Fibroblast of lung (primary cell): ENCODE data around the gene HS6ST2. TPM values are rescaled to one million over a fixed set of nuclear protein-coding genes. Genes with fewer than 3 reads are reported as not detected.

ENCODE experiments used
- DNase-seq, 2 donors: peaks; one replicate each; pipeline versions ENCODE4 v3.0.0 to v3.0.0-alpha.2; 2010; ENCODE audit warnings: low read depth in 2 of 2
- H2AFZ ChIP-seq: 2 replicates; pipeline ENCODE4 v1.5.1; 2012; ENCODE audit warnings: low read length, control low read depth, inconsistent platforms
- H3K27ac ChIP-seq: 2 replicates; pipeline ENCODE4 v1.5.1; 2011; ENCODE audit warnings: low read length, control low read depth; ENCODE audit not compliant: insufficient read depth
- H3K27me3 ChIP-seq: 2 replicates; pipeline ENCODE4 v1.5.1; 2011; ENCODE audit warnings: mild to moderate bottlenecking, low read length; ENCODE audit not compliant: control insufficient read depth, insufficient read depth
- H3K36me3 ChIP-seq: 2 replicates; pipeline ENCODE4 v1.5.1; 2011; ENCODE audit warnings: low read length; ENCODE audit not compliant: control insufficient read depth, insufficient read depth
- H3K4me1 ChIP-seq: 2 replicates; pipeline ENCODE4 v1.5.1; 2011; ENCODE audit warnings: low read length; ENCODE audit not compliant: control insufficient read depth, insufficient read depth; ENCODE audit errors: extremely low read depth
- H3K4me2 ChIP-seq: 2 replicates; pipeline ENCODE4 v1.5.1; 2011; ENCODE audit warnings: low read length, control low read depth; ENCODE audit not compliant: insufficient read depth; ENCODE audit errors: extremely low read depth
- H3K4me3 ChIP-seq, 4 experiments: fragments of 200-600 bp in 1 of 4; sonication (generic) in 1 of 4; replicated peaks in 1 of 4; 2 replicates each; pipeline ENCODE4 v1.5.1; 2011 to 2016; ENCODE audit warnings: low read length in 4 of 4, low read depth in 3 of 4, mild to moderate bottlenecking in 3 of 4, control low read depth in 2 of 4, inconsistent platforms in 1 of 4, mixed read lengths in 1 of 4; ENCODE audit not compliant: insufficient read depth in 1 of 4; ENCODE audit errors: control extremely low read depth in 1 of 4
- H3K79me2 ChIP-seq: 2 replicates; pipeline ENCODE4 v1.5.1; 2012; ENCODE audit warnings: mild to moderate bottlenecking, low read length, inconsistent platforms; ENCODE audit not compliant: control insufficient read depth, insufficient read depth
- H3K9ac ChIP-seq: 2 replicates; pipeline ENCODE4 v1.5.1; 2011; ENCODE audit warnings: mild to moderate bottlenecking, low read length, control low read depth; ENCODE audit not compliant: insufficient read depth
- H3K9me3 ChIP-seq: 2 replicates; pipeline ENCODE4 v1.5.1; 2012; ENCODE audit warnings: low read depth, low read length; ENCODE audit not compliant: control insufficient read depth, insufficient read depth
- H4K20me1 ChIP-seq: 2 replicates; pipeline ENCODE4 v1.5.1; 2011; ENCODE audit warnings: low read length; ENCODE audit not compliant: control insufficient read depth, insufficient read depth; ENCODE audit errors: extremely low read depth
- EZH2 ChIP-seq: IDR thresholded peaks from 2 replicates; pipeline ENCODE4 v1.5.1; 2012; ENCODE audit warnings: low read length, control low read depth, mild to moderate bottlenecking; ENCODE audit errors: missing control alignments
- polyA plus RNA-seq, 2 donors: library from polyadenylated mRNA; depleted of rRNA in 1 of 2; stranded (reverse) in 1 of 2; unstranded in 1 of 2; fragments of >200 nt; gene quantifications; 2 replicates each; pipeline ENCODE4 v1.2.1, GENCODE V29; 2011 to 2012; ENCODE audit warnings: missing spikeins in 1 of 2
- total RNA-seq: library from RNA; depleted of rRNA; stranded (reverse); fragments of >200 nt; gene quantifications from 2 replicates; pipeline ENCODE4 v1.2.1, GENCODE V29; 2014
- TF ChIP-seq, protein P1 (sequence below), 2 donors: IDR thresholded peaks in 1 of 2; conservative IDR thresholded peaks in 1 of 2; 1 replicate in 1 of 2; 2 replicates in 1 of 2; pipeline ENCODE4 v1.5.1; 2011 to 2012; ENCODE audit warnings: low read length in 2 of 2, control low read depth in 1 of 2, inconsistent platforms in 1 of 2, low read depth in 1 of 2, mild to moderate bottlenecking in 1 of 2

Gene HS6ST2
- total and polyA plus RNA-seq, 2 donors (not counting 1 experiment from before 2014, with no cell fraction given): 0.01 to 0.17 TPM

DNA sequence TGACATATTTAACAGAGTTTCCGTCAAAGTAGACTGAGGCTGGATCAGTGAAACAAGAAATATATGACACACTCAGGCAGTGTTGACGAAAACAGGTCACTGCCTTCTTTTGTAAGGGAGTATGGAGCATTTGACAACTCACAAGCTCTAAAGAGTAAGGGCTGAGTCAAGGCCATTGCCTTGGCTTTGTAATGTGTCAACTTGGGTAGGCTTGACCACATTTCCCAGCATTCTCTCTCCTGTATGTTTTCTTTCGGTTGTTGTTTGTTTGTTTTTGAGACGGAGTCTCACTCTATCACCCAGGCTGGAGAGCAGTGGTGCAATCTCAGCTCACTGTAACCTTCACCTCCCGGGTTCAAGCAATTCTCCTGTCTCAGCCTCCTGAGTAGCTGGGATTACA, 344.6 kb downstream of the HS6ST2 start:
- no peaks in the 10 kb centered on the region for H3K4me1 ChIP-seq
- H3K4me3 ChIP-seq: no peak overlapping the region
- no peaks in the 10 kb centered on the region for H3K79me2 ChIP-seq
- no peaks in the 10 kb centered on the region for H4K20me1 ChIP-seq
- no peak for TF ChIP-seq EZH2
- TF ChIP-seq, protein P1, sequence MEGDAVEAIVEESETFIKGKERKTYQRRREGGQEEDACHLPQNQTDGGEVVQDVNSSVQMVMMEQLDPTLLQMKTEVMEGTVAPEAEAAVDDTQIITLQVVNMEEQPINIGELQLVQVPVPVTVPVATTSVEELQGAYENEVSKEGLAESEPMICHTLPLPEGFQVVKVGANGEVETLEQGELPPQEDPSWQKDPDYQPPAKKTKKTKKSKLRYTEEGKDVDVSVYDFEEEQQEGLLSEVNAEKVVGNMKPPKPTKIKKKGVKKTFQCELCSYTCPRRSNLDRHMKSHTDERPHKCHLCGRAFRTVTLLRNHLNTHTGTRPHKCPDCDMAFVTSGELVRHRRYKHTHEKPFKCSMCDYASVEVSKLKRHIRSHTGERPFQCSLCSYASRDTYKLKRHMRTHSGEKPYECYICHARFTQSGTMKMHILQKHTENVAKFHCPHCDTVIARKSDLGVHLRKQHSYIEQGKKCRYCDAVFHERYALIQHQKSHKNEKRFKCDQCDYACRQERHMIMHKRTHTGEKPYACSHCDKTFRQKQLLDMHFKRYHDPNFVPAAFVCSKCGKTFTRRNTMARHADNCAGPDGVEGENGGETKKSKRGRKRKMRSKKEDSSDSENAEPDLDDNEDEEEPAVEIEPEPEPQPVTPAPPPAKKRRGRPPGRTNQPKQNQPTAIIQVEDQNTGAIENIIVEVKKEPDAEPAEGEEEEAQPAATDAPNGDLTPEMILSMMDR (conservative IDR thresholded peaks at IDR 0.05 in 1 of 2, IDR thresholded peaks at IDR 0.05 in 1 of 2; ENCODE audit: low read depth in 1 of 2, low read length in 2 of 2): no peak
- no peak for DNase-seq
- no peaks in the 10 kb centered on the region for H3K36me3 ChIP-seq
- no peaks in the 10 kb centered on the region for H3K27me3 ChIP-seq
- H3K27ac ChIP-seq: no peak overlapping the region
- no peak overlapping the region for H3K4me2 ChIP-seq
- H2AFZ ChIP-seq: no peak overlapping the region
- no peaks in the 10 kb centered on the region for H3K9me3 ChIP-seq
- no peak overlapping the region for H3K9ac ChIP-seq

DNA sequence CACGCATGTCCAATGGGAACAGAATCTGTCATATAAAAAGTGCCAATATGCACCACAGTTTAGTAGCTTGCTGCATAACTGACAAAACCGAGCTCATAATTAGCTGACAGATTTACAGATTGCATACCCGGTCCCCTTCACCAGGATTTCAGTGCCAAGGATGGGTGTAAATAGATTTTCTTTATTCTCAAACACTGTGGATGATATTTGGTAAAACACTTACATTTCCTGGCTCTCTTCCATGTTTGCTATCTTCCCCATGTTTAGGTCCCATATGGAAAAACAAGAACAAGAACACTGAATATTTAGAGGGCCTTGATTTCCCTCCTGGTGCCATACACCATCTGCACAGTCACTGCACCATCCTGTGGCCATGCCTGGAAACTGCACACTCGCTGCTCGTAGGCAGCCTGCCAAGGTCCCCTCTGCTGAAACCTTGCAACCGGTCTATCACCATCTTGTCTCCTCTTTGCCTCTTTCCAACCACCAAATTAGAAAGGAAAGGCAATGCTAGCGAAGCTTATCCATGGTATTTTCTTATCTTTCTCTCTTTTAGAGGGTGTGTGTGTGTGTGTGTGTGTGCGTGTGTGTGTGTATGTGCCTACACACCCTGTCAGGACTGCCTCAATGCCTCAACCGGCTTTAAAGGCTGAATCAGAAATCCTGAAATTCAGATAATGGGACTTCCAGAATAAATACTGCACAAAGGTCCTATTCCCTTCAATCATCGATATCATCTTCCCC, 345.4 kb downstream of the HS6ST2 start:
- Histone ChIP-seq H3K36me3 (no peaks in the 10 kb centered on the region), H3K79me2 (no peaks in the 10 kb centered on the region), H3K9me3 (no peaks in the 10 kb centered on the region), H3K27ac (no peak overlapping the region), H3K4me3 (no peak overlapping the region), H3K4me2 (no peak overlapping the region), H2AFZ (no peak overlapping the region), H4K20me1 (no peaks in the 10 kb centered on the region), H3K9ac (no peak overlapping the region), H3K27me3 (no peaks in the 10 kb centered on the region), H3K4me1 (no peaks in the 10 kb centered on the region)
- peak; percentile 6 to 47 for DNase-seq
- TF ChIP-seq, protein P1 (conservative IDR thresholded peaks at IDR 0.05 in 1 of 2, IDR thresholded peaks at IDR 0.05 in 1 of 2; ENCODE audit: low read depth in 1 of 2, low read length in 2 of 2): peak; percentile 59 to 71
- no peak for TF ChIP-seq EZH2

DNA sequence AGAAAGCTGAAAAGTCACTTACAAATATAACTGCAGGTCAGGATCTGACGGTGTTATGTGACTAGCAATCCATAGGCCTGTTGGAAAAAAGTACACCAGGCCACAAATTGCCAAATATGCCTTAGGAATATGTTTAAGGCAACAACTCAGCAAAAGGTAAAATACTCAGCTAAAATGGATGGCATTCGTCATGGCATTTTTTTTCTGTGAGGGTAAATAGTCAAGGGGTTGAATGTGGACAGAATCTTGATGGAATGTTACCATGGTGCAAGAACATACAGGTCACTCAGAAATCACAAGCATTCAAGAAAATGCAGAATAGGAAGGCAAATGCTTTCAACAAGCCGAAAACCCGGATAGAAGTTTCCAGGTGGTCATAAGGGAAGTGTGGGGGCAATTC, 347.9 kb downstream of the HS6ST2 start:
- H3K36me3 ChIP-seq: no peaks in the 10 kb centered on the region
- H3K9ac ChIP-seq: no peak overlapping the region
- DNase-seq: no peak
- H3K4me1 ChIP-seq: no peaks in the 10 kb centered on the region
- TF ChIP-seq EZH2: no peak
- TF ChIP-seq, protein P1 (conservative IDR thresholded peaks at IDR 0.05 in 1 of 2, IDR thresholded peaks at IDR 0.05 in 1 of 2; ENCODE audit: low read depth in 1 of 2, low read length in 2 of 2): no peak
- no peak overlapping the region for H3K27ac ChIP-seq
- H3K27me3 ChIP-seq: no peaks in the 10 kb centered on the region
- no peaks in the 10 kb centered on the region for H3K9me3 ChIP-seq
- no peak overlapping the region for H3K4me3 ChIP-seq
- no peaks in the 10 kb centered on the region for H4K20me1 ChIP-seq
- no peak overlapping the region for H2AFZ ChIP-seq
- H3K4me2 ChIP-seq: no peak overlapping the region
- H3K79me2 ChIP-seq: no peaks in the 10 kb centered on the region
